Measurements from ENCODE around the gene THAP7. TPM values are rescaled to one million over a fixed set of nuclear protein-coding genes. Genes with fewer than 3 reads are reported as not detected.
"Not testable (repeated sequence)": the region's sequence is repeated elsewhere in the genome, so short reads cannot be mapped to it uniquely, and the experiment has no call there.

The THAP7 gene
- total RNA-seq, 4 donors from 2014 or later, result 46.9 to 71.8 (median 49.3) TPM

DNA sequence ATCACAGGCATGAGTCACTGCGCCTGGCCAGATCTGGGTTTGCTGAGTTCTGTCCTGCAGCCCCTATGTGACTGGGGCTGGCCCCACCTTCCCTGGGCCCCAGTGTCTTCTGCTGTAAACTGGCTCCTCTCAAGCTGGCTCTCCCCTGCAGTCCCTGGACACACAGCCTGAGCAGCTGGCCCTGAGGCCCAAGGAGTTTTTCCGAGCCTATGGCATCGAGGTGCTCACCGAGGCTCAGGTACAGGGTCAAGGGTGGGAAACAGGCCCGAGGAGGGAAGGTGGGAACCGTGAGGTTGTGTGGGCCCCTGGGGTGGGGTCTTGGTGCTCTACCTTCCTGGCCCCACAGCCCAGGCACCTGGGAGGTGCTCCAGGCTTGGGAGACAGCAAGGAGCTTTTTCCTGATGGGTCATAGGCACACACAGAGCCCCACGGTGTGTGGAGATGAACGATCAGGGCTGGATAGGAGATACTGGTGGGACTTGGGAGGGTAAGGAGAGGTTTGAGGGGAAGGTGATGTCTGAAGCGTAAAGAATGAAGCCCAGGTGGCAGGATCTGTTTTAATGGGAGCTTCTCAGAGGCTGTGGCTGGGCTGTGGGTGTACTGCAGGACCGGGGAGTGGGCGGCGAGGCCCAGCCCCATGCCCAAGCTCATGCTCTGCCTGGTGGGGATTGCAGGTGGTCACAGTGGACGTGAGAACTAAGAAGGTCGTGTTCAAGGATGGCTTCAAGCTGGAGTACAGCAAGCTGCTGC is 26.2 kb downstream of the THAP7 start:
- H3K9me3 ChIP-seq, result peaks cover 0 to 12% (median 0%) of the 10 kb centered on the region in 4 donors
- H3K36me3 ChIP-seq, result no peaks in the 10 kb centered on the region
- TF ChIP-seq EP300 (IDR thresholded peaks at IDR 0.05) (no peak), POLR2A (IDR thresholded peaks at IDR 0.05) (no peak)
- peaks cover 0 to 16% (median 6%) of the 10 kb centered on the region in 4 donors for H3K4me1 ChIP-seq
- WGBS, 2 donors, result 83% methylated on average over 14 of the region's 14 CpGs
- H3K27ac ChIP-seq, result no peak overlapping the region
- DNase-seq (ENCODE audit: low spot score in 2 of 2), result no peak
- H3K27me3 ChIP-seq, result no peaks in the 10 kb centered on the region
- H3K4me3 ChIP-seq, result no peak overlapping the region

- peaks cover 0 to 4% (median 0%) of the 10 kb centered on the region in 4 donors for H3K4me1 ChIP-seq
- TF ChIP-seq EP300 (IDR thresholded peaks at IDR 0.05) (no peak), POLR2A (IDR thresholded peaks at IDR 0.05) (no peak)
- TF ChIP-seq, protein P1, sequence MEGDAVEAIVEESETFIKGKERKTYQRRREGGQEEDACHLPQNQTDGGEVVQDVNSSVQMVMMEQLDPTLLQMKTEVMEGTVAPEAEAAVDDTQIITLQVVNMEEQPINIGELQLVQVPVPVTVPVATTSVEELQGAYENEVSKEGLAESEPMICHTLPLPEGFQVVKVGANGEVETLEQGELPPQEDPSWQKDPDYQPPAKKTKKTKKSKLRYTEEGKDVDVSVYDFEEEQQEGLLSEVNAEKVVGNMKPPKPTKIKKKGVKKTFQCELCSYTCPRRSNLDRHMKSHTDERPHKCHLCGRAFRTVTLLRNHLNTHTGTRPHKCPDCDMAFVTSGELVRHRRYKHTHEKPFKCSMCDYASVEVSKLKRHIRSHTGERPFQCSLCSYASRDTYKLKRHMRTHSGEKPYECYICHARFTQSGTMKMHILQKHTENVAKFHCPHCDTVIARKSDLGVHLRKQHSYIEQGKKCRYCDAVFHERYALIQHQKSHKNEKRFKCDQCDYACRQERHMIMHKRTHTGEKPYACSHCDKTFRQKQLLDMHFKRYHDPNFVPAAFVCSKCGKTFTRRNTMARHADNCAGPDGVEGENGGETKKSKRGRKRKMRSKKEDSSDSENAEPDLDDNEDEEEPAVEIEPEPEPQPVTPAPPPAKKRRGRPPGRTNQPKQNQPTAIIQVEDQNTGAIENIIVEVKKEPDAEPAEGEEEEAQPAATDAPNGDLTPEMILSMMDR (IDR thresholded peaks at IDR 0.05), result no peak
- no peak overlapping the region for H3K27ac ChIP-seq
- 74% methylated on average over 11 to 15 of the region's 16 CpGs for WGBS, 2 donors
- no peaks in the 10 kb centered on the region for H3K27me3 ChIP-seq
- peaks cover 0 to 12% (median 0%) of the 10 kb centered on the region in 4 donors for H3K9me3 ChIP-seq
- DNase-seq (ENCODE audit: low spot score in 2 of 2), result no peak
- H3K36me3 ChIP-seq, result no peaks in the 10 kb centered on the region
- no peak overlapping the region for H3K4me3 ChIP-seq
Observed at GRCh38 chr22:20974336-20974955, 27.5 kb downstream of the THAP7 start.

DNA sequence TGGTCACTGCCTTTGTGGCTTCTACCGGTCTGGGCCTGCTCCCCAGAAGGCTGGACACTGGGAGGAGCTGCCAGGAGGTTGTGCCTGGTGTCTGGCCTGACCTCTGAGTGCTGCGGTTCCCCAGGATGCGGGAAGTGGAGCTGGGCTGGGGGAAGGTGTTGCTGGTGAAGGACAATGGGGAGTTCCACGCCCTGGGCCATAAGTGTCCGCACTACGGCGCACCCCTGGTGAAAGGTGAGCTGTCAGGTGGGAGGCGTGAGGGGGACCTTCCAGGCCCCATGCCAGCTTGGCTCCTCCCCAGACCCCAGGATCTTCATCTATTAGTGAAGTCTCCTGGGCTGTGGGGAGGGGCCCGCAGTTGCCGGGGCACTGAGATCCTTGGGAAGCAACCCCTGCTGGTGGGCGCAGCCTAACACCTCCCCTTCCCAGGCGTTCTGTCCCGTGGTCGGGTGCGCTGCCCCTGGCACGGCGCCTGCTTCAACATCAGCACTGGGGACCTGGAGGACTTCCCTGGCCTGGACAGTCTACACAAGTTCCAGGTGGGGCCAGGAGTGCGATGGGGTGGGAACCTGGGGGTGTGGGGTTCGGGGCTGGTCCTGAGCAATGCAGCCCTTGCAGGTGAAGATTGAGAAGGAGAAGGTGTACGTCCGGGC is 28.2 kb downstream of the THAP7 start:
- Histone ChIP-seq H3K27ac (no peak overlapping the region), H3K36me3 (no peaks in the 10 kb centered on the region), H3K9me3 (peaks cover 0 to 10% (median 0%) of the 10 kb centered on the region in 4 donors), H3K4me3 (no peak overlapping the region), H3K27me3 (no peaks in the 10 kb centered on the region), H3K4me1 (no peaks in the 10 kb centered on the region)
- no peak for DNase-seq (ENCODE audit: low spot score in 2 of 2)
- WGBS, 2 donors, result 64 to 72% methylated on average over 19 to 21 of the region's 21 CpGs
- TF ChIP-seq, protein P1 (IDR thresholded peaks at IDR 0.05), result no peak
- no peak for TF ChIP-seq EP300 (IDR thresholded peaks at IDR 0.05)
- TF ChIP-seq POLR2A (IDR thresholded peaks at IDR 0.05), result no peak

DNA sequence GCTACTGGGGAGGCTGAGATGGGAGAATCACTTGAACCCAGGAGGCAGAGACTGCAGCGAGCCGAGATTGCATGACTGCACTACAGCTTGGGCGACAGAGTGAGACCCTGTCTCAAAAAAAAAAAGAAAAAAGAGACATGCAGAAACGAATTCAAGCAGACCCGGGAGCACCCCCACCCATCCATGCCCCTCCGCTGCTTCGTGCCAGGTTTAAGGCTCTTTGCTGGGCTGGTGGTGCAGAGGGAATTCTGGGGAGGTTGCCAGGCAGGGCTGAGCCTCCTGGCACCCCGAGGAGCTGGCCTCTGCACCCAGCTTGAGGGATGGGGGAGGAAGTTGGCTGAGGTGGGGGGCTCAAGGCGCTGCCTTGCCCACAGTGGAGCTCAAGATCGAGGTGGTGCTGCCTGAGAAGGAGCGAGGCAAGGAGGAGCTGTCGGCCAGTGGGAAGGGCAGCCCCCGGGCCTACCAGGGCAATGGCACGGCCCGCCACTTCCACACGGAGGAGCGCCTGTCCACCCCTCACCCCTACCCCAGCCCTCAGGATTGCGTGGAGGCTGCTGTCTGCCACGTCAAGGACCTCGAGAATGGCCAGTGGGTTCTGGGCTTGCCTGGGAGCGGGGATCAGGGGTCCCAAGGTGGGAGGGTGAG is 28.9 kb downstream of the THAP7 start:
- TF ChIP-seq POLR2A (IDR thresholded peaks at IDR 0.05), result no peak
- TF ChIP-seq, protein P1 (IDR thresholded peaks at IDR 0.05), result no peak
- no peak for TF ChIP-seq EP300 (IDR thresholded peaks at IDR 0.05)
- no peak for DNase-seq (ENCODE audit: low spot score in 2 of 2)
- peaks cover 0 to 3% (median 0%) of the 10 kb centered on the region in 4 donors for H3K4me1 ChIP-seq
- H3K4me3 ChIP-seq, result no peak overlapping the region
- 69 to 70% methylated on average over 20 of the region's 21 CpGs for WGBS, 2 donors
- no peaks in the 10 kb centered on the region for H3K27me3 ChIP-seq
- no peaks in the 10 kb centered on the region for H3K36me3 ChIP-seq
- no peak overlapping the region for H3K27ac ChIP-seq
- H3K9me3 ChIP-seq, result peaks cover 0 to 3% (median 0%) of the 10 kb centered on the region in 4 donors

DNA sequence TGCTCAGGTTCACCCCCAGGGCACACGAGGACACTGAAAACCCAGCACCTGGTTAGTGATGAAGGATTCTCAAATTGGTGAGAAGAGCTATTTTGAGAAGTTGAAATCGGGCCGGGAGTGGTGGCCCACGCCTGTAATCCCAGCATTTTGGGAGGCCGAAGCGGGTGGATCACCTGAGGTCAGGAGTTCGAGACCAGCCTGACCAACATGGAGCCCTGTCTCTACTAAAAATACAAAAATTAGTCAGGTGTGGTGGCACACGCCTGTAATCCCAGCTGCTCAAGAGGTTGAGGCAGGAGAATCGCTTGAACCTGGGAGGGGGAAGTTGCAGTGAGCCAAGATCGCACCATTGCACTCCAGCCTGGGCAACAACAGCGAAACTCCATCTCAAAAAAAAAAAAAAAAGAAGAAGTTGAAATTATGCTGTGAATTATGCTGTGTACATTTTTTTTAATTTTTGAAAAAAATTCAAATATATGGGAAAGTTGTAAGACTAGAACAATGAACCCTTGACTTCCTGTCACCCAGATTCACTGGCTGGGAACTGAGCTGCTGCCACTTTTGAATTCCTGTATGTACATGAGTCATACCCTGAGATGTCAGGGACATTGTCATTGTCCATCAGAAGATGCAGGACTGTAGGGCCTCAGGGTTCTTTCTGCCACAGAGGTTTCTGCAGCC is 29.8 kb downstream of the THAP7 start:
- H3K36me3 ChIP-seq; H3K27ac ChIP-seq; H3K4me3 ChIP-seq; H3K27me3 ChIP-seq; DNase-seq (ENCODE audit: low spot score in 2 of 2); H3K9me3 ChIP-seq; H3K4me1 ChIP-seq: not testable (repeated sequence)
- WGBS, 2 donors, result 83% methylated on average over 11 of the region's 11 CpGs

All from tibial nerve (tissue), 4 donors.